Hepatocyte (in vitro differentiated cells): ENCODE results near the gene LATS2.

ENCODE experiments used
- CTCF ChIP-seq: fragments of 200-600 bp; sonication (generic); IDR thresholded peaks from 2 replicates; pipeline ENCODE4 v1.5.1; 2016; ENCODE audit warnings: antibody characterized with exemption, mild to moderate bottlenecking; ENCODE audit not compliant: poor library complexity
- EZH2phosphoT487 ChIP-seq: fragments of 200-600 bp; sonication (generic); IDR thresholded peaks from one replicate; pipeline ENCODE4 v1.6.1; 2018; ENCODE audit warnings: antibody characterized with exemption, mild to moderate bottlenecking, low read depth, moderate library complexity; ENCODE audit not compliant: unreplicated experiment, severe bottlenecking

DNA sequence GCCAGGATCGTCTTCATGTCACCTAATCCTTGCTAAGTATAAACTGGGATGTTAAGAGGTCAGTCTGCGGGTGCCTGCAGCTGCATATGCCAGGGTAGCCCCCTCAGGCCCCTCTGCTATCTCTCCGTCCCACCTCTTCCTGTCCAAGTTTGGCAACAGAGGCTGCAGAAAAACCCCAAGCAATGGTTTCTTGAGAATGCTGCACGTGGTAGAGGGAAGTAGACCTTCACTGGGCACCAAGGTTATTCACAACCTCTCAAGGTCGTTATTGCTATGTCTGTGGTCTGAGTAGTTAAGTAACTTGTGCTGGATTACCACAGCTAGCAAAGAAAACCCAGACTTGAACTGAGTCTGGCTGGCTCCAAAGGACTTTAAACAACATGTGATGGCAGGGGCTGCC is 81.0 kb downstream of the LATS2 start:
- no peak for TF ChIP-seq CTCF
- no peak for TF ChIP-seq EZH2phosphoT487
